HG03378 (cell line): ENCODE results near the gene EMC6.
"Not testable (repeated sequence)": the region's sequence is repeated elsewhere in the genome, so short reads cannot be mapped to it uniquely, and the experiment has no call there.

Source experiments
- ATAC-seq: cut with Tn5 transposase; IDR thresholded peaks from one replicate; pipeline ENCODE4 v1.9.1; 2021; ENCODE audit warnings: mild to moderate bottlenecking, moderate library complexity; ENCODE audit not compliant: unreplicated experiment

The EMC6 gene

DNA sequence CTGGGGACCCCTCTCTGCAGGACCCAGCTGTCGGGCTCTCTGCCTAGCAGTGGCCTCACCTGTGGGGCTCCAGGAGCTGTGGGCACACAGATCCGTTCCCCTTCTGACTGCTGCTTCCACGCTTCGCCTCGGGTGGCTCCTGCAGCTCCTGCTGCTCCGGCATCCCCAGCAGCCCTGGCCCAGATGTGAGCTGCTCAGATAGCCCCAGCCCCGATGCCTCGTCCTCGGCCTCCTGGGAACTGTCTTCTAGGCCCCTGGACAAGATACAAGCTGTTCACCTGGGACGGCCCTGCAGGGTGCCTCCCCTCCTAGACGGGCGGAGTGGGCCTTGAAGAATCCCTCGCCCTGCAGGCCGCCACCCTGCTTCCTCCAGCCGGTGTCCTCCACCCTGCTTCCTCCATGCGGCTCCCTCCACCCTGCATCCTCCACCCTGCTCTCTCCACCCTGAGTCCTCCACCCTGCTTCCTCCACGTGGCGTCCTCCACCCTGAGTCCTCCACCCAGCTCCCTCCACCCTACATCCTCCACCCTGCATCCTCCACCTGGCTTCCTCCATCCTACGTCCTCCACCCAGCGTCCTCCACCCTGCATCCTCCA, 11.0 kb downstream of the EMC6 start:
- ATAC-seq: no peak

DNA sequence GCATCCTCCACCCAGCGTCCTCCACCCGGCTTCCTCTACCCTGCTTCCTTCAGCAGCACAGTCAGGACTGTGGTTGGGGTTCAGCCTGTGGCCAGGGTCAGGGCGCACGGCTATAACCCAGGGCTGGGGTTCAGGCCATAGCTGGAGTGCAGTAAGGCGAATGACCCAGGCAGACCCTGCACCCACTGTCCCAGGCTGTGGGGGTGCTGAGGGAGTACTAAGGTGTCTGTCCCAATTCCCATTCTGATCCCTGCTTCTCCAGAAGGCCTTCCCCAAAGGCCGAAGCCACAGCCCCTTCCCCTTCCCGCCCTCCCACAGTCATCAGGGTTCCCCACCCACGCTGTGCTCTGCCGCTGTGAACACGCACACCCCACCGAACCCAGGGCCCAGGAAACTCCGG, 12.4 kb downstream of the EMC6 start:
- ATAC-seq: no peak

DNA sequence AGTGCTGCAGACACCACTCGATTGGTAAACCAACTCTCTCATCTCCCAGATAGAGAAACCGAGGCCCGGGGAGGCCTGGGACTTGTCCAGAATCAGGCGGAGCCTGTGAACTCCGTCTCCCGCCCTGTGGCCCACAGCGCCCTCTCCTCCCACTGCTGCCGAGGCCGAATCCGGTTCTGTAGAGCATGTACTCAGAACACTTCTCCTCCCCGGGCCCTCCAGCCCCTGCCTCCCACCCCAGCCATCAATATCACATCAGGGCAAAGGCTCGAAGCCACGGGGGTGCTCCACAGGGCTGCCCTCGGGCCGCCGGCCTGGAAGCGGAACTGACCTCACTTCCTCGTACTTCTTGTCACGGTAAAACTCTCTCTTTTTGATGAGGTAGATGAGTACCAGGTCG, 13.0 kb downstream of the EMC6 start:
- ATAC-seq: no peak

DNA sequence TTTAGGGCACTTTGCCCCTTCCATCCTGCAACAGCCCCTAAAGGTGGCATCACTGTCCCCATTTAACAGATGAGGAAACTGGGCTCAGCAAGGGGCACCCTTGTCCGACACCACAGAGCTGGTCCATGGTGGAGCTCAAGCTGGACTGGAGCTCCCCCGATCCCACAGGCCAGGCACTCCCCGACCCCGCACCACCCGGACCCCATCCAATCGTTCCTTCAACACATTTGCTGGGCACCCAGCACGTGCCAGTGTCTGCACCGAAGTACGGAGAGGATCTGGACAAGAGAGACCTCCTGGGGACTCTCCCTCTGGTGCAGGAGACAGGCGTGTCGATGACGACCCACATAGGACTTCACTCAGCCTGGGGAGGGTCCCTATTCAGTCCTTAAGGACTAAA, 13.4 kb downstream of the EMC6 start:
- ATAC-seq: no peak

DNA sequence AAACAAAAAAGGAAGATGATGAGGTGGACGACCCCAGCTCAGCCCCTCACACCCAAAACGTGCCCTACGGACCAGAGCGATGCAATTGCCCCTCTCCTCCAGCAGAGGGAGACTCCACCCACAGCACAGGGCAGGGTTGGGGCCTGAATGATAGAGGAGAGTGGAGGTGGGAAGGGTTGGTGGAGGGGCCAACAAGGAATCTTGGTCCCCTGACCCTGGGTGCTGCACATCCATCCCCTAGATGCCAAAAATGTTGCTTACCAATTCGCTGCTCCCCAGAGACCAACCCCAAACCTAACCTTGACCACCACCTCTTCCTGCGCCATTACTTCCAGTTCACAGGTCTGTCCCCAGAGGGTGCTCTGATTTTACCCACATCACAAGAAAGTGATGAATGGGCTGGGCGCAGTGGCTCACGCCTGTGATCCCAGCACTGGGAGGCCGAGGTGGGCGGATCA, 14.5 kb downstream of the EMC6 start:
- no peak for ATAC-seq

DNA sequence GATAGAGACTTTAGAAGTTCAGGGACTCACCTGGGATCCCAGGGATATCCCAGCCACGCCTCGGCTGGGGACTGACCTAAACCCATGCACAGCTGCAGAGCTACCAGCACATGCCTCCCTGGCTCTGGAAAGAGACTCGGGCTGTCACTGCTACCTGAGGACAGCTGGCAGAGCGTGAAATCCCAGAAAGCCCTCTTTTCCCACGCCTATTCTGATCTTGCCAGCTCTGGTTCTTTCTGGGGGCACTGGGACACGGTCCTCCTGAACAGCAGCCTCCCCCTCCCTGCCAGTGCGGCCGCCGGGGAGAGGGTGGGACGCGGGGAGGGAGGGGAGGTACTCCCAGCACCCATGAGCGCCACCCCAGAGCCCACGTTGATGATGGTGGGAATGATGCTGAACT, 16.6 kb downstream of the EMC6 start:
- no peak for ATAC-seq

DNA sequence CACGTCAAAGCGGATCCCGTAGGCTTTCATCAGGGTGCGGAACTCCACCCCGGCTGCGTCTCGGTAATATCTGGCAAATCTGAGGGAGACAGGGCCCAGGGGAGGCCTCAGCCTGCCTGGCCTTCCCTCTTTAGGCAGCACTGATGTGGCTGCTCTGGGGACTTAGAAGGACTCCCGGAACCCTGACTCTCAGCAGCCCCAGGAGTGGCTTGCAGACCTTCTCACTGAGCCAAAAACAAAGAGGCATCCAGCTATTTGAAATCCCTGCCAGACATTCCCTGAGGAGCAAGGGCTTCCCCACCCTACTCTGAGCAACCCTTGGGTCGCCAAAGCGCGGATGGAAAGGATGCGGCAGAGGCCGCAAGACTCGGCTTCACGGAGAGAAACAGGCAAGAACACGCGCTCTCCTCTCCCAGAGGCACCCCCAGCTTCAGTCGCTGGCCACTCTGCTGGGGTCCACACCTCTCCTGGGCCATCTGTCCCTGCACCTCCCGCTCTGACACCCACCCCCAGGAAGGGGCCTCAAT, 19.5 kb downstream of the EMC6 start:
- ATAC-seq: no peak

DNA sequence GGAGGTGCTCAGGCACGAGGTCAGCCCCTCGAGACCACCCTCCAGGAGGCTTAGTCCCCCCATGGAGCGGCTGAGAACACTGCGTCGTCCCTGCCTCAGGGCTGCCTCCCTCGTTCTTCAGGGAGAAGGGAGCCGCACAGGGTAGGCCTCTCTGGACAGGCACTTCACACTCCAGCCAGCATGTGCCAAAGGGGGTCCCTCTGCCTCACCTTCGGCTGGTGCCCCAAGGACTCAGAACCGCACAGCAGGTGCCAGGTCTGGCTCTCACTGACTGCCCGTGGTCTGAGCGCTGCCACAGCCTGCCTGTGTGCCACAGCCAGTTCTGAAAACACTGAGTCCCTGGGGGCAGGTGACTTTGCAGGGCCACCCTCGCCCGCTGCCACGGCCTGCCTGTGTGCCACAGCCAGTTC, 20.2 kb downstream of the EMC6 start:
- no peak for ATAC-seq

DNA sequence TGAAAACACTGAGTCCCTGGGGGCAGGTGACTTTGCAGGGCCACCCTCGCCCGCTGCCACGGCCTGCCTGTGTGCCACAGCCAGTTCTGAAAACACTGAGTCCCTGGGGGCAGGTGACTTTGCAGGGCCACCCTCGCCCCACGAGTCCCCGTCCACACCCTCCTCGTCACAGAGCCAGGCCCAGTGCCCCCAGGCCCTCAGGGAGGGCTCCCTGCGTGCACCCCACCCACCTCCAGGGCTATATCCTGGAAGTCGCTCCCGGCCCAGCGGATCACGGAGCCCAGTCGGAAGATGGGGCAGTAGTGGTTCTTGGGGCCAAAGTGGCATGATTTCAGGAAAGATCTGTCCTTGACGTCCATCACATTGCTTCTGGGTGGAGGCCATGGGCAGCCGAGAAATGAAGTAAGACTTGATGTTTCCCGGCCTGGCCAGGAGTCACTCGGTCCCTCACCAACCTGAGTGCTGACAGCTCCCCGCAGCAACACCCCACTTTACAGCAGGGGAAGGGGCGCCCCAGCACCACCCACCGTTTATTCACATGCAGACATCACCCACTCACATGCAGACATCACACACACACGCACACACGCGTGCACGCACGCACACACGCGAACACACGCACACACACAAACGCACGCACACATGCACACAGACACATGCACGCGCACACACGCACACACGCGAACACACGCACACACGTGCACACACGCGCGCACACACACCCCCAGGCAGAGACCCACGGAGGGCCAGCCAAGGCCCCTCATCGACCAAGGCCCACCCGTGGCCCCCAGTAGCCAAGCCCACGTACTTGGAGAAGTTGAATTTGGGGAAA, 20.9 kb downstream of the EMC6 start:
- no peak for ATAC-seq

DNA sequence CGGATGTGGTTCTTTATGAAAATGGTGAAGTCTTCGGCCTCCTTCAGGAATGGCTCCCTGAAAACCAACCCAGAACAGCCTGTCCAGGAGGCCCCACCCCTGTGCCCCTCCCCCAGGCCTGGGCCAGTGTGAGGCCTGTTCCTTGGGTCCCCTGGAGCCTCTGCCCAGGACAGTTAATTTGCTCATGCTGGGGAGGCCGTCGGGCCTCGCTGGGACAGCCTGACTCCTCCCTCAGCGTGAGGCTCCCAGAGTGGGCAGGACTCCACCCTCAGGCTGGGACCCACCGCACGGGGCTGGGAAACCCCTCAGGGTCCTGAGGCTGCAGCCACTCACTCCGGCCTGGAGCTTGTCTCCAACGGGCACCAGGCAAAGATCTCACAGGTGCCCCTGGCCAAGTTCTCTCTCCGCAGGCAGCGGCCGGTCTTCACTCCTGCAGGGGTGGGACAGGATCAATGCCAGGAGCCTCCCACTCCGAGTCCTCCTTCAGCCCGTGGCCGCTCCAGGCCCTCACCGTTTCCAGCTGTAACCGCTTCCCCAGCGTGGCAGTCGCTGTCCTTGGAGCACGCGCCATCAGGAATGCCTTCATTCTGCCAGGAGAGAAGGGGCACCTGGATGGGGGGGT, 21.6 kb downstream of the EMC6 start:
- ATAC-seq: no peak

DNA sequence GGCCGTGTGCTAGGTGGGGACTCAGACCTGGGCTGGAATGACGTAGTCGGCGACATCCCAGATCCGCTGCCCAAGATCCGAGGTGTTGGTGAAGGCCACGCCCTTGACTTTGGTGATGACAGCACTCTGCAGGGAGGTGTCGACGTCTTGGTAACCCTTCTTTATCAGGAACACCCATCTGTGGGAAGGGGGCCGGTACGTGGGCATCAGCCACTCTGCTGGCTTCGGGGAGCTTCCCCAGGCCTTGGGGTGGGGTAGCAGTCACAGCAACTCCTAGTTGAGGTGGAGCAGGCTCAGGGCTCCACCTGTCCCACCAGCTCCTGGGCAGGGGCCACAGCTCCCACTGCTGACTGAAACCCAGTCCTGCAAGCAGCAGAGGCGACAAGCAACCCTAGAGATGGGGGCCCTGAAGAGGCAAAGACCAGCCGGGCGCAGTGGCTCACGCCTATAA, 23.0 kb downstream of the EMC6 start:
- ATAC-seq: no peak

DNA sequence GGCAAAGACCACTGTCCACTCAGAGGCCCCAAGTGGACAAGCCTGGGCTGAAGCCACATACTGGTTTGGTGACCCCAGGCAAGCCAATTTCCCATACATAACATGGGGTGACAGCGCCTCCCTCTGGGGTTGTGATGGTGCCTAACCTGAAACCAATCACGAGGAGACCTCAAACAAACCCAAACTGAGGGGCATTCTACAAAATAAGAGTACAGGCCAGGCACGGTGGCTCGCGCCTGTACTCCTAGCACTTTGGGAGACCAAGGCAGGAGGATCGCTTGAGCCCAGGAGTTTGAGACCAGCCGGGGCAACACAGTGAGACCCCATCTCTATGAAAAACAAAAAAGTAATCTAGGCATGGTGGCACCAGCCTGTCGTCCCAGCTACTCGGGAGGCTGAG, 23.7 kb downstream of the EMC6 start:
- no peak for ATAC-seq

DNA sequence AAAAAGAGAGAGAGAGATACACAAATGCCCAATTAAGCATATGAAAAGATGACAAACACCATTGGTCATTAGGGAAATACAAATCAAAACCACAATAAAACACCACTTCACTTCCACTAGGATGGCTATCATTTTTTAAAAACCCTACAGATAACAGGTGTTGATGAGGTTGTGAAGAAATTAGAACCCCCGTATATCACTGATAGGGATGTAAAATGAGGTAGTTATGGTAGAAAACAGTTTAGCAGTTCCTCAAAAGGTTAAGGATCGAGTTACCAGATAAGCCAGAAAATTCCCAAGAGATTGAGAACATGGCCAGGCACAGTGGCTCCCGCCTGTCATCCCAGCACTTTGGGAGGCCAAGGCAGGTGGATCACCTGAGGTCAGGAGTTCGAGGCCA, 24.5 kb downstream of the EMC6 start:
- ATAC-seq: no peak

DNA sequence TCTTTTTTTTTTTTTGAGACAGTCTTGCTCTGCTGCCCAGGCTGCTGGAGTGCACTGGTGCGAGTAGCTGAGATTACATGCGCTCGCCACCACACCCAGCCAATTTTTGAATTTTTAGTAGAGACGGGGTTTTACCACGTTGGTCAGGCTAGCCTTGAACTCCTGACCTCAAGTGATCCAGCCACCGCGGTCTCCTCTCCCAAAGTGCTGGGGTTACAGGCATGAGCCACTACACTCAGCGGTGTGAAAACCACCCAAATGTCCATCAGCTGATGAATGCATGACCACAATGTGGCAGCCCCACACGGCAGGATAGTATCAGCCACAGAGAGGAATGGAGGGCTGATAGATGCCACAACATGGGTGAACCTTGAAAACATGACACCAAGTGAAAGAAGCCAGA, 25.2 kb downstream of the EMC6 start:
- peak; percentile 54 for ATAC-seq

DNA sequence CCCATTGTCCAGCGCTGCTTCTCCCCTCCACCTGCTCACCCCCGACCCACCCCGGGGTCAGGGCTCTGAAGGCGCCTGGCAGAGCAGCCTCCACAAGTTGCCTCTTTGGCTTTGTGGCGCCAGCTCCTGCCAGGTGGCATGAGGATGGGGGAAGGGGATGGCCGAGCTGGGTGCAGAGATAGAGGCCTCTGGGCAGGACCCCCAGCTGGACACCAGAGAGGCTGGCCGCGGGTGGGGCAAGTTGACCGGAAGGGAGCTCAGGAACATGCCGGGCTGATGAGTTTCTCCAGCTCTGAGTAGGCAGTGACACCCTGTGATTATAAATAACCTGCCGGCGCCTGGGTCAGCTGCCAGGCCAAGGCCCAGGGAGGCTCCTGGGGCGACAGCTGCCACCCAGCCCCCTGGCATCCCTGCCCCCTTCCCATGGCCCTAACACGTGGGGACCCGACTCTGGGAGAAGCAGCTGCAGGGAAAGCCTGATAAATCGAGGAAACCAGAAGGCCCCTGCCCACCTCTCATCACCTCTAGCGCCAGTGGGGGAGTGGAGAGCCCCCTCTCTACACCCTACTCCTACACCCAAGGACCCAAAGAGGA, 26.6 kb downstream of the EMC6 start:
- ATAC-seq: no peak

DNA sequence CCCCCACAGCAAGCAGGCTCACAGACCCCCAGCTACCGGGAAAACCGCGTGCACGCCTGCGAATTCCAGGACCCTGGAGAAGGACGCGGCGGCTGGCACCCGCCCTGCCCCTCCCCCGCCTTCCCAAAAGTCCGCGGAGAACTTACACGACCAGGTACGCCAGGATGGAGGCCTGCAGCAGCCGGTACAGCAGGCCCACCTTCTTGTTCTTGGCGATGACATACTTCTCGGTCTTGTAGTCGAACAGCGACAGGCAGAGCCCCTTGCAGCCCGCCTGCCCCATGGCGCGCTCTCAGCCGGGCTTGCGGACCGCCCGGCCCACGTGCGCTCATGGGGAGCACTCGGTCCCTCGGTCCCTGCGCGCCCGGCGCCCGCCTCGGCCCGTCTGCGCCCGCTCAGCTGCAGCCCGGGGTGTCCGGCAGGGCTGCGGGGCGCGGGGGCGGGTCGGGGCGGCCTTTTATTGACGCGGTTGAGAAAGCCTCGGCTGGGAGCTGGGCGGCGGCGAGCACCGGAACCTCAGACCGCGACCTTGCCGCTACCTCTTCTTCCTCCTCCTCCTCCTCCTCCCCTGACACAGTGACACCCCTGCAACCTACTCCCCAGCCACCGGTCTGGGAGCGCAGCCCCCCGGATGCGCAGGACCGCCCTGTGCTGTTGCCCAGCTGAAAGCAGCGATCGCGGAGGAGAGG, 27.3 kb downstream of the EMC6 start, which contains the start of gene P2RX5:
Gene P2RX5, minus strand, starts transcription at position 433 of the 689 bp plus-strand sequence. Its CDS starts 150 bp downstream, at position 283.
- ATAC-seq: no peak

DNA sequence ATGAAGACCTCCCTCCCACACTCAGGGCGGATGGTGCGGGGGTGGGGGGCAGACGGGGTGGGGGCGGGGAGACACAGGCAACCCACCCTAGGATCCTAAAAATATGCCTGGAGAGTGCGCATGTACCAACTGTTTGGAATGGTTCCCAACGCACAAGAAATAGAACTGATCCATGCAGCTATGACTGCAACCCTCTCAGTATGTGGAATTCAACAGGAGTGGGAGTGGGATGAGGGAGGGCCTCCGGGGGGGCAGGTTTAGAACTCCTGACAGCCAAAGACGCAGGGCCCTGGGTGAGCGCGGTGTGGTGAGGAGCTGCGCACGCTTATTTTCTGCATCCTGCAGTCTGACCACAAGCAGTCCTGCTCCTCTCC, 28.5 kb downstream of the EMC6 start:
- ATAC-seq: no peak

DNA sequence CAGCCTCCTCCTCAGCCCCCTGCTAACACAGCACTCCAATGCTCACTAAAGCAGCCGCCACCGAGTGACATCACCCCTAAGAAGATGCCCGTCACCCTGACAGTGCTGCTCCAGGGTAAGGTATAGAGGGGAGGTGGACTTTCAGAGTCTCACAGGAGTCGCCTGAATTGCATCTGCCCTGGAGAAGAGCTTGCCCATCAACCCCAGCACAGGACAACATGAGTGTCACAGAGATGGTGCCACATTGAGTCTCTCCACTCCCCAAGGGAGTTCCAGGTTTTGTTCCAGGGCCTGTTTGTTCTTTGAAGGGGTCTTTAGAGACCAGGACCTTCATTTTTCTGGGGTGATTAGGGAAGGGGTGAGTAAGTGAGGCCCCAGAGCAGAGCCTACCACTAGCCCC, 29.5 kb downstream of the EMC6 start:
- no peak for ATAC-seq

DNA sequence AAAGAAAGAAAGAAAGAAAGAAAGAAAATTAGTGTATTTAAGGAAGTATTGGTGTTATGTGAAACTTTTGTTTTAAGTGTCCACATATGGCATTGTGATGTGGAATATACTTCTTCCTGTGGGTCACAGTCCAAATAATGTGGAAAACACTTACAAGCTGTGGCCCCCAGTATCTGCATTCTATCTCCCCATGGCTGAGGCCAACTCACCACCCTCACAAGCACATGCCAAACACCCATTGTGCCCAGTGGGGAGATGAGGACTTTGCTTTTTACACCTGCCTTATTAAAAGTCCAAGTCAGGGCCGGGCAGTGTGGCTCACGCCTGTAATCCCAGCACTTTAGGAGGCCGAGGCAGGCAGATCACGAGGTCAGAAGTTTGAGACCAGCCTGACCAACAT, 31.3 kb downstream of the EMC6 start:
- no peak for ATAC-seq

DNA sequence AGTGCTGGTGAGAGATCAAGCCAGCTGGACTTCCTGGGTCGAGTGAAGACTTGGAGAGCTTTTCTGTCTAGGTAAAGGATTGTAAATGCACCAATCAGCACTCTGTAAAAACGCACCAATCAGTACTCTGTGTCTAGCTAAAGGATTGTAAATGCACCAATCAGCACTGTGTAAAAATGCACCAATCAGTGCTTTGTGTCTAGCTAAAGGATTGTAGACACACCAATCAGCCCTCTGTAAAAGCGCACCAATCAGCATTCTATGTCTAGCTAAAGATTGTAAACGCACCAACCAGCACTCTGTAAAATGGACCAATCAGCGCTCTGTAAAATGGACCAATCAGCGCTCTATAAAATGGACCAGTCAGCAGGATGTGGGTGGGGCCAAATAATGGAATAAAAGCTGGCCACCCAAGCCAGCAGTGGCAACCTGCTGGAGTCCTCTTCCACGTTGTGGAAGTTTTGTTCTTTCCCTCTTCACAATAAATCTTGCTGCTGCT, 33.5 kb downstream of the EMC6 start:
- not testable (repeated sequence) for ATAC-seq
